SKM-1 (cell line): ENCODE measurements around the gene OR51M1.

ENCODE experiments used
- DNase-seq: peaks from one replicate; lab custom pipeline; 2025; ENCODE audit not compliant: unreplicated experiment; lab: John Stamatoyannopoulos, UW

Gene OR51M1

GRCh38 chr11:5384335-5384734, 723 bp downstream of the OR51M1 start:
- DNase-seq = no peak

- no peak for DNase-seq
Measured at GRCh38 chr11:5390210-5390609, 6.6 kb downstream of the OR51M1 start.

DNA sequence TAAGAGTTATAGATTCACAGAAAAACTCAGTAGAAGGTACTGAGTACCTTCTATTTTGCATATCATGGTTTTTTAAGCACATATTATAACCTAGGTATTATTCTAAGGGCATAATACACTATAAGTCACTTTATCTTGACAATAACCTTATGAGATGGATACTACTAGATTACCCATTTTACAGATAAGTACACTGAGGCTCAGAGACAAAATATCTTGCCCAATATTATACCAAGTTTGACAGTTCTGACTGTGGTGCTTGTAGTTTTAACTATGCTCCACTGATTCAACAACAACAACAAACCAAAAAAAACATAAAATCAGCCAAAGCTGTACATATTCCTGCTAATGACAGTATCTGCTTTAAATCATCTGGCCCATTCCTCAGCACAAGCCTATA, 10.5 kb downstream of the OR51M1 start:
- DNase-seq = no peak

DNA sequence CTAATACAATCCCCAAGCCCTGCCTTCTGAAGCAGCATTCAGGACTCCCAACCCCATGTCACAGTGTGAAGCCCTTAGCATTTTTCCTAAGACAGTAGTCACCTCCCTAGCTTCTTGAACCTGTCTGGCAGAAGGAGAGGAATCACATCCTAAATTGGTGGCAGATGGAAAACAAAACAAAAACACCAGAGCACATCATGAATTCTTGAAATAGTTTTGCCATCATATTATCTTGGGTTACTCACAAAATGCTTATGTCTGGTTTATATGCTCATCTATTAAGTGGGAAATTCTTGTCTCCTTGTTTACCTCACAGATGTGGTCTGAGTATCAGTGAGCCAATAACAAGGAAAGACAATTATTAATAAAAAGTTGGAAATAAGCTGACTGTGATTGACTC, 15.3 kb downstream of the OR51M1 start:
- DNase-seq = no peak

DNA sequence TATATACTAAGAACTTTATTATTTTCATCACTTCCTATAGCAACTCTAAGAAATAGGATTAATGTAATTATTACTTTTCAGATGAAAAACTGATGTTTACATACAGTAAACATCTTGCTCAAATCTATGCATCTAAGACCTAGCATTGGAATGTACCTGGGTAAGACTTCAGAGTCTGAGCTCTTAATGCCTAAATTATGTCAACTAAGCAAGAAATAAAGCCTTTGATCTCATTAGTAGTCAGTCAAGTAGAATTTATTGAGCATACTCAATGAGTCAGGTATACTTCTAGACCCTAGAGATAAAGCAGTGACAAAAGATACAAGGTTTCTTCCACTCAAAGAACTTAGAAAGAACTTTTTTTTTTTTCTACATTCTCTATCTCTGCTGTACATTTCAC, 21.6 kb downstream of the OR51M1 start:
- no peak for DNase-seq

GRCh38 chr11:5420993-5421392, 37.4 kb downstream of the OR51M1 start:
- DNase-seq = no peak

DNA sequence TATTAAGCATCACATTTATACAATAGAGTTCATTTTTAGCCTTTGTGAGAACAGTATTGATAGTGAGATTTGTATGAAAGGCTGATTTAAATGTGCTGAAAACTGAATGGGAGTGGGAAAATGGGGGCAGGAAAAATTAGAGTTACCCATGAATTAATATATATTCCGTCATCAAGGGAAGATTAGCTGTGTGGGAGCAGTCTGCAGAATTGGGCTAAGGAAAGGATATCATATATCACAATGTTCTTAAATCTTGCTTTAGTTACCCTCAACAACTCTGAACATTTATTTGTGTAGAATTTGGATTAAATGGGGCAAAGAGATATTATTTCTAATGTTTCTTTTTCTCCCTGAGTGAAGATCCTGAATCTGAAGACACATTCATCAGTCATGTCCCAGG, 38.2 kb downstream of the OR51M1 start, which contains the start of gene OR51Q1:
TSS of gene OR51Q1 (plus strand) at position 301 of the 400 bp plus-strand sequence. CDS start at position 391, 90 bp downstream.
- DNase-seq = no peak

DNA sequence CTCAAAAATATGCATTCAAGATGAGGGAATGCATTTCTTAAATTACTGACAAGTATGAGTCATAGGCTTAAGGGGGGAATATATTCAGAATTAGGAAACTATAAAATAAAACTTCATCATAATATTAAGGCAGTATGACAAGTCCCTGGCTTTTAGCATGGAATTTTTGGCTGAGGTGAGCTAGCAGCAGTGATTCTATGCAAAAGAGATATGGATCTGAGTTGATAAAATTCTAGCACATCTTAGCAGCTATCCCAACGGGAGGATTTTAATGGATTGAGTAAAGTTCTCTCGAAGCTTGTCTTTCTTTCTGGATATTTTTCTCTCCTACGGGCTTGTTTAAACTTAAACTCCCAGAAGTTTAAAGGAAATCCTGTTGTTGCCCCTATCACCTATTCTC, 39.5 kb downstream of the OR51M1 start:
- DNase-seq = no peak

DNA sequence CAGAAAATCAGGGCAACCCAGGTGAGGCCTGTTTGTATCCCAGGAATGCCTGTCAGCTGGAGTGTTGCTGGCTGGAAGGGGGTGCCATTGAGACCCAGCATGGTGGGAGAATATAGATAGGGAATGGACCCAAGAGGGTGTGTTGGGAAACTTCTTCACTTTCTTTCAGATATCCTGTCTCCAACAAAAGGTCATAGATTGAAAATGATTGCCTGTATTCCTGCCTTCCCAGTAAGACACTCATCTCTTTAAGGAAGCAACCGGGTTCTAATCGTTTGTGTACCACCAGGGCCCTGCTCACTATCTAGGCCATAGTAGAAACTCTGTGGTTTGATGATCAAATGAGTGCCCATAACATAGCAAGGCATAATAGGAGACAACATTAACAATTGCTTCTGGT, 57.8 kb downstream of the OR51M1 start, which contains the start of gene OR51I1:
TSS of gene OR51I1 (minus strand) at position 101 of the 400 bp plus-strand sequence. CDS start at position 101, 0 bp downstream.
- DNase-seq = no peak
